Anterior cingulate cortex (tissue), 58 donors: ENCODE measurements around the gene DNAJC30.

Experiments used
- DNase-seq, 58 donors: peaks; one replicate each; lab custom pipeline; 2025; lab: John Stamatoyannopoulos, UW

The DNAJC30 gene

GRCh38 chr7:73712773-73713172 lies 29.5 kb upstream of the DNAJC30 start:
- DNase-seq, result no peak

- DNase-seq, result no peak
Observed at GRCh38 chr7:73708961-73709549, 25.8 kb upstream of the DNAJC30 start.

GRCh38 chr7:73707045-73707631 lies 23.9 kb upstream of the DNAJC30 start:
- peak in 46 of 58 donors; percentile 10 to 84 (median 55) for DNase-seq

GRCh38 chr7:73706126-73707044 lies 23.1 kb upstream of the DNAJC30 start:
- DNase-seq, result peak in 18 of 58 donors; percentile 5 to 71 (median 38)

GRCh38 chr7:73705551-73705920 lies 22.3 kb upstream of the DNAJC30 start:
- DNase-seq, result no peak

GRCh38 chr7:73704640-73705550 lies 21.6 kb upstream of the DNAJC30 start:
- DNase-seq, result peak in 37 of 58 donors; percentile 10 to 82 (median 48)

GRCh38 chr7:73703757-73704639 lies 20.7 kb upstream of the DNAJC30 start:
- DNase-seq, result peak in 19 of 58 donors; percentile 8 to 45 (median 24)

GRCh38 chr7:73703225-73703624 lies 20.0 kb upstream of the DNAJC30 start:
- no peak for DNase-seq

- DNase-seq, result no peak
Observed at GRCh38 chr7:73702665-73703064, 19.4 kb upstream of the DNAJC30 start.

GRCh38 chr7:73702226-73702625 lies 19.0 kb upstream of the DNAJC30 start:
- no peak for DNase-seq

- peak in 22 of 58 donors; percentile 4 to 69 (median 30) for DNase-seq
Observed at GRCh38 chr7:73701357-73701995, 18.2 kb upstream of the DNAJC30 start.

GRCh38 chr7:73700581-73701134 lies 17.4 kb upstream of the DNAJC30 start:
- DNase-seq, result no peak

- DNase-seq, result no peak
Observed at GRCh38 chr7:73700069-73700423, 16.8 kb upstream of the DNAJC30 start.

GRCh38 chr7:73699370-73700068 lies 16.3 kb upstream of the DNAJC30 start:
- peak in 7 of 58 donors; percentile 3 to 19 (median 12) for DNase-seq

GRCh38 chr7:73698410-73698809 lies 15.2 kb upstream of the DNAJC30 start:
- no peak for DNase-seq

GRCh38 chr7:73696372-73696771 lies 13.1 kb upstream of the DNAJC30 start:
- DNase-seq, result no peak

GRCh38 chr7:73690646-73691045 lies 7.4 kb upstream of the DNAJC30 start:
- no peak for DNase-seq

GRCh38 chr7:73688288-73688687 lies 5.0 kb upstream of the DNAJC30 start:
- no peak for DNase-seq
